ENCODE measurements around the gene IL17RB.

IL17RB gene

GRCh38 chr3:53819163-53819868 is 27.1 kb upstream of the IL17RB start:
- Mint-ChIP-seq H3K4me1 (no peaks in the 10 kb centered on the region), H3K4me3 (no peak overlapping the region), H3K36me3 (ENCODE audit: low read depth) (no peaks in the 10 kb centered on the region), H3K27ac (no peak overlapping the region), H3K27me3 (no peaks in the 10 kb centered on the region), H3K9me3 (no peaks in the 10 kb centered on the region)
- no peak for DNase-seq
- no peak for ATAC-seq

- Mint-ChIP-seq H3K9me3 (no peaks in the 10 kb centered on the region), H3K27me3 (no peaks in the 10 kb centered on the region), H3K36me3 (ENCODE audit: low read depth) (no peaks in the 10 kb centered on the region), H3K4me3 (no peak overlapping the region), H3K27ac (no peak overlapping the region), H3K4me1 (no peaks in the 10 kb centered on the region)
- DNase-seq (no peak), ATAC-seq (no peak)
Measured at GRCh38 chr3:53820084-53820483, 26.3 kb upstream of the IL17RB start.

- Mint-ChIP-seq H3K9me3 (no peaks in the 10 kb centered on the region), H3K27me3 (peaks cover 2% of the 10 kb centered on the region), H3K4me1 (no peaks in the 10 kb centered on the region), H3K4me3 (no peak overlapping the region), H3K27ac (no peak overlapping the region), H3K36me3 (ENCODE audit: low read depth) (no peaks in the 10 kb centered on the region)
- ATAC-seq: no peak
- no peak for DNase-seq
Measured at GRCh38 chr3:53820756-53821580, 25.4 kb upstream of the IL17RB start.

GRCh38 chr3:53821631-53822121 is 24.7 kb upstream of the IL17RB start:
- H3K27me3 Mint-ChIP-seq: peaks cover 2% of the 10 kb centered on the region
- H3K4me1 Mint-ChIP-seq: no peaks in the 10 kb centered on the region
- H3K9me3 Mint-ChIP-seq: no peaks in the 10 kb centered on the region
- H3K4me3 Mint-ChIP-seq: no peak overlapping the region
- ATAC-seq (no peak), DNase-seq (no peak)
- no peak overlapping the region for H3K27ac Mint-ChIP-seq
- H3K36me3 Mint-ChIP-seq (ENCODE audit: low read depth): no peaks in the 10 kb centered on the region

GRCh38 chr3:53822331-53822741 is 24.0 kb upstream of the IL17RB start:
- no peak overlapping the region for H3K27ac Mint-ChIP-seq
- no peaks in the 10 kb centered on the region for H3K36me3 Mint-ChIP-seq (ENCODE audit: low read depth)
- H3K4me1 Mint-ChIP-seq: no peaks in the 10 kb centered on the region
- H3K4me3 Mint-ChIP-seq: no peak overlapping the region
- H3K9me3 Mint-ChIP-seq: no peaks in the 10 kb centered on the region
- ATAC-seq: no peak
- DNase-seq: no peak
- H3K27me3 Mint-ChIP-seq: peaks cover 2% of the 10 kb centered on the region

GRCh38 chr3:53823026-53823955 is 23.1 kb upstream of the IL17RB start:
- no peak overlapping the region for H3K4me3 Mint-ChIP-seq
- H3K9me3 Mint-ChIP-seq: no peaks in the 10 kb centered on the region
- ATAC-seq: no peak
- H3K36me3 Mint-ChIP-seq (ENCODE audit: low read depth): no peaks in the 10 kb centered on the region
- no peak overlapping the region for H3K27ac Mint-ChIP-seq
- H3K27me3 Mint-ChIP-seq: peaks cover 2% of the 10 kb centered on the region
- DNase-seq: no peak
- H3K4me1 Mint-ChIP-seq: no peaks in the 10 kb centered on the region

- peaks cover 2% of the 10 kb centered on the region for H3K27me3 Mint-ChIP-seq
- ATAC-seq: no peak
- H3K4me1 Mint-ChIP-seq: no peaks in the 10 kb centered on the region
- no peaks in the 10 kb centered on the region for H3K36me3 Mint-ChIP-seq (ENCODE audit: low read depth)
- no peaks in the 10 kb centered on the region for H3K9me3 Mint-ChIP-seq
- H3K4me3 Mint-ChIP-seq: no peak overlapping the region
- no peak for DNase-seq
- no peak overlapping the region for H3K27ac Mint-ChIP-seq
Measured at GRCh38 chr3:53823956-53824657, 22.3 kb upstream of the IL17RB start.

- H3K4me1 Mint-ChIP-seq: no peaks in the 10 kb centered on the region
- no peak for ATAC-seq
- H3K27me3 Mint-ChIP-seq: peaks cover 2% of the 10 kb centered on the region
- H3K9me3 Mint-ChIP-seq: no peaks in the 10 kb centered on the region
- no peak for DNase-seq
- H3K36me3 Mint-ChIP-seq (ENCODE audit: low read depth): no peaks in the 10 kb centered on the region
- no peak overlapping the region for H3K27ac Mint-ChIP-seq
- no peak overlapping the region for H3K4me3 Mint-ChIP-seq
Measured at GRCh38 chr3:53824795-53825194, 21.6 kb upstream of the IL17RB start.

- Mint-ChIP-seq H3K4me1 (no peaks in the 10 kb centered on the region), H3K9me3 (no peaks in the 10 kb centered on the region), H3K4me3 (no peak overlapping the region), H3K27ac (no peak overlapping the region), H3K36me3 (ENCODE audit: low read depth) (no peaks in the 10 kb centered on the region), H3K27me3 (peaks cover 2% of the 10 kb centered on the region)
- DNase-seq (no peak), ATAC-seq (no peak)
Measured at GRCh38 chr3:53826048-53826447, 20.3 kb upstream of the IL17RB start.

GRCh38 chr3:53828581-53828980 is 17.8 kb upstream of the IL17RB start:
- H3K4me1 Mint-ChIP-seq: no peaks in the 10 kb centered on the region
- H3K36me3 Mint-ChIP-seq (ENCODE audit: low read depth): no peaks in the 10 kb centered on the region
- no peak overlapping the region for H3K4me3 Mint-ChIP-seq
- H3K9me3 Mint-ChIP-seq: no peaks in the 10 kb centered on the region
- H3K27ac Mint-ChIP-seq: no peak overlapping the region
- ATAC-seq (no peak), DNase-seq (no peak)
- H3K27me3 Mint-ChIP-seq: peaks cover 2% of the 10 kb centered on the region

GRCh38 chr3:53829605-53830004 is 16.8 kb upstream of the IL17RB start:
- ATAC-seq (no peak), DNase-seq (no peak)
- Mint-ChIP-seq H3K4me1 (no peaks in the 10 kb centered on the region), H3K36me3 (ENCODE audit: low read depth) (no peaks in the 10 kb centered on the region), H3K4me3 (no peak overlapping the region), H3K9me3 (no peaks in the 10 kb centered on the region), H3K27ac (no peak overlapping the region), H3K27me3 (peaks cover 2% of the 10 kb centered on the region)

- no peaks in the 10 kb centered on the region for H3K27me3 Mint-ChIP-seq
- H3K36me3 Mint-ChIP-seq (ENCODE audit: low read depth): no peaks in the 10 kb centered on the region
- ATAC-seq (no peak), DNase-seq (no peak)
- no peak overlapping the region for H3K4me3 Mint-ChIP-seq
- H3K27ac Mint-ChIP-seq: no peak overlapping the region
- no peaks in the 10 kb centered on the region for H3K9me3 Mint-ChIP-seq
- no peaks in the 10 kb centered on the region for H3K4me1 Mint-ChIP-seq
Measured at GRCh38 chr3:53830944-53831343, 15.4 kb upstream of the IL17RB start.

- H3K4me3 Mint-ChIP-seq: no peak overlapping the region
- DNase-seq (no peak), ATAC-seq (no peak)
- no peaks in the 10 kb centered on the region for H3K36me3 Mint-ChIP-seq (ENCODE audit: low read depth)
- H3K27ac Mint-ChIP-seq: no peak overlapping the region
- no peaks in the 10 kb centered on the region for H3K27me3 Mint-ChIP-seq
- no peaks in the 10 kb centered on the region for H3K4me1 Mint-ChIP-seq
- no peaks in the 10 kb centered on the region for H3K9me3 Mint-ChIP-seq
Measured at GRCh38 chr3:53833053-53833645, 13.2 kb upstream of the IL17RB start.

- Mint-ChIP-seq H3K36me3 (ENCODE audit: low read depth) (no peaks in the 10 kb centered on the region), H3K4me3 (no peak overlapping the region), H3K27me3 (no peaks in the 10 kb centered on the region), H3K9me3 (no peaks in the 10 kb centered on the region), H3K4me1 (no peaks in the 10 kb centered on the region), H3K27ac (no peak overlapping the region)
- DNase-seq (no peak), ATAC-seq (no peak)
Measured at GRCh38 chr3:53833700-53834099, 12.7 kb upstream of the IL17RB start.

All from activated naive CD8-positive, alpha-beta T cell treated with anti-CD3 and anti-CD28 coated beads, Interleukin-2, amount 50 U/mL, for 24 hours (primary cell).